HG03354 (cell line): ENCODE data around the gene DNAJC6.

Experiments used
- ATAC-seq: cut with Tn5 transposase; IDR thresholded peaks from one replicate; pipeline ENCODE4 v1.9.1; 2021; ENCODE audit warnings: mild to moderate bottlenecking; ENCODE audit not compliant: unreplicated experiment, poor library complexity, severe bottlenecking

Gene DNAJC6

DNA sequence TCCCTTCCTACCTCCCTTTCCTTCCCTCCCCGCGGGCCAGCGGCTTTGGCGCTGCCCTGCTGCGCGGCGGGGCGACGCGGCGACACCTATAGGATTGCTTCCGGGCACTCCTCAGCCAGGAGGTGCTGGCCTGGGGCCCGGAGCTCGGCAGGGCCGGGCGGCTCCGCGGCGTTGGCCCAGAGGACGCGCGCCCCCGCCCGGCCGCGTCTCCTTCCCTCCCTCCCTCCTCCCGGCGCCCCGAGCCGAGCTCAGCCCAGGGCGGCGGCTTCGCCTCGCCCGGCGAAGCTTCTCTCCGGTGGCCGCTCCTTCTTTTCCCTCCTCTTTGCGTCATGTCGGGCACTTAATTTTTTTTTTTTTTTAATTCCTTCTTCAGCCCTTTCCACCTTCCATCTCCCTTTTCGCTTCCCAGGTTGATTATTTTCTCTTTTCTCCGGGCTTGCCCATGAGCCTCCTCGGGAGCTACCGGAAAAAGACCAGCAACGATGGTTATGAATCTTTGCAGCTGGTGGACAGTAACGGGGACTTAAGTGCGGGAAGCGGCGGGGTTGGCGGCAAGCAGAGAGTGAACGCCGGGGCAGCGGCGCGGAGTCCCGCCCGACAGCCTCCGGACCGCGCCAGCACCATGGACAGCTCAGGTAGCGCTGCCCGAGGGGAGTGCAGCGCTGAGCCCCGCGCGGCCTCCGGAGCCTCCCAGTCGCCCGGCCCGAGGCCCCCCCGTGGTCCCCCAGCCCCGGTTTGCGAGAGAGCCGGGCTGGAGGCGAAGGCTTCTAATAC is at the start of gene DNAJC6:
DNAJC6 (plus strand) TSS at position 240 of the 774 bp plus-strand sequence; CDS start at position 443, 203 bp downstream.
- ATAC-seq: peak; percentile 87

DNA sequence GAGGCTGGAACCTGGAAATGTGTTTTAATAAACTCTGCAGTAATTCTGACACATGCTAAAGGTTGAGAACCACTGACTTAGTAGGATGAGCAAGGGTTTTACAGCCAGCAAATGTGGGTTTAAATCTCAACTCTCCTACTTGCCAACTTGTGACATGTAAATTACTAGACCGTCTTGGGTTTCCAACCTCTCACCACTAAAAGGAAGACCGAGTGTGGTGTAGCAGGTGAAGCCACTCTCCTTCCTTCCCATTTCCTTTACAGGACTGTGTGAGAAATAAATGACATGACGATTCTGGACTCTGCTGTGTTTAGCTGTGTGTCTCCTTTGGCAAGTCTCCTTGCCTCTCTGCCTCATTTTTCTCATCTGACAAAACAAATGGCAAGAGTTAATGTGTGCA is 49.5 kb upstream of the DNAJC6 start:
- no peak for ATAC-seq

- ATAC-seq: peak; percentile 55
These were observed 48.4 kb upstream of the DNAJC6 start for GRCh38 chr1:65260851-65261473.

GRCh38 chr1:65263286-65263685 is 46.1 kb upstream of the DNAJC6 start:
- no peak for ATAC-seq

DNA sequence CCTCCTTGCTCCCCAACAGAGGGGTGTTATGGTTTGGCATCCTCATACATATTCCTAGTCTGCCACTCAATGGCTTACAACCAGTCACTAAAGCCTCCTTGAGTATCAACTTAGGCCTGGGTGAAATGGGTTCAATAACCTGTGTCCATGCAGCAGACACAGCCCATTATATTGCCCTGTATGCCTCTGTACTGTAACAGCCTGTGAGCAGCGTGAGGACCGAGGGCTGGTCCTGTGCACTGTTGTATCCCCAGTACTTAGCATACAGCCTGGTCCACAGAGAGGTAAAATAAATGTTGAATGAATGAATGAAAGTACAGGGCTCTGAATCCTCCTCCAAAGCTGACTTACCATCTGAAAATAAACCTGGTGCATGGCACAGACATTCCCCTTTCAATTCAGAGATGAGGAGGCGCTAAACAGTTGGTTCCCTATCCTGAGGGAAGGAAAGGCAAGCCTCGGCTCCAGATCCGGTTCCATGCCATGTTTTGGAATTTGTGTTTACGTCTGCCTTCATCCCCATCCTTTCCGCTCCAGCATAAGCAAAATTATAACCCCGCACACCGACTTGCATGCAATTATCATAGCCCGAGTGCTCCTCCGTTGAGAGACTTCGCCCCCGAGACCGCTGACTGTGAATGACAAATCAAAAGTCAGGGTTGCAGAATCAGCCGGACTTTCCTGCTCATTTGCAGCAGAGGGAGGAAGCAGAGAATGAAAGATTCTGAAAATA is 45.0 kb upstream of the DNAJC6 start:
- ATAC-seq: no peak

GRCh38 chr1:65265296-65265650 is 44.1 kb upstream of the DNAJC6 start:
- ATAC-seq: no peak

GRCh38 chr1:65265651-65266351 is 43.5 kb upstream of the DNAJC6 start:
- peak; percentile 58 for ATAC-seq

DNA sequence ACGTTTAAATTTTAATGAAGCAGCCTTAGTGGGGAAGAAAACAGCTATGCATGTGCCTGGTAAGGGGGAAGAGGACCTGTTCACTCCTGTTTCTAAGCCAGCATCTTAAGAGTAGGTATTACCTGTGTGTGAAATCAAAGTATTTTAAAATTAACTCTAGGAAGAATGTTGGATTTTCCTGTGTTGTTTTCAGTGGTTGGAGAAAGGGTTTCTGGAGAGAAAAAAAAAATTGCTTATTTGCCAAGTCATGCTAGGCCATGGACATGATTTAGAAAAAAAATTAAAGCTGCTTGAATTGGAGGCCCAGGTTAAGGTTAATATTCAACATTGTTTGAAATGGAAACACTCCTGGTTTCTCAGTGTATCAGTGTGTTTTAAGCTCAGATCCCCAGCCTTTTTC is 42.9 kb upstream of the DNAJC6 start:
- ATAC-seq: no peak

DNA sequence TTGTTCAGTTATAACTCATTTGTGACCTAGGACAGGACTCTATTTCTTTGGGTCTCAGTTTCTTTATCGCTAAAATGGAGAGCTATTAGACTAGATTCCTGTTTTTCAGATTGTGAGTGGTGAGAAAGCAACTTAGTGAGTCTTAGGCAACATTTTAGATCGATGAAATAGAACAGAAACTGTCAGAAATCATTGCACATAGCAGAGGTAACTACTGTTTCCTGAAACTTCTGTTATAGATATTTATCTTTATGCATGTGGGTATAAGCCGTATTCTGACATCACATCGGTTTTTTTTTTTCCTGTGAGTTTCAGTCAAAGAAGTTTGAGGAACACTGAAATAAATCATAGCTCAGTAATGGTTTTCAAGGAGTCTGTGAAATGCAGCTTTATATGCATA is 42.1 kb upstream of the DNAJC6 start:
- no peak for ATAC-seq

- no peak for ATAC-seq
These were observed 41.7 kb upstream of the DNAJC6 start for GRCh38 chr1:65267683-65268082.

- ATAC-seq: no peak
These were observed 39.7 kb upstream of the DNAJC6 start for GRCh38 chr1:65269612-65270011.

- ATAC-seq: no peak
These were observed 33.0 kb upstream of the DNAJC6 start for GRCh38 chr1:65276197-65276939.

DNA sequence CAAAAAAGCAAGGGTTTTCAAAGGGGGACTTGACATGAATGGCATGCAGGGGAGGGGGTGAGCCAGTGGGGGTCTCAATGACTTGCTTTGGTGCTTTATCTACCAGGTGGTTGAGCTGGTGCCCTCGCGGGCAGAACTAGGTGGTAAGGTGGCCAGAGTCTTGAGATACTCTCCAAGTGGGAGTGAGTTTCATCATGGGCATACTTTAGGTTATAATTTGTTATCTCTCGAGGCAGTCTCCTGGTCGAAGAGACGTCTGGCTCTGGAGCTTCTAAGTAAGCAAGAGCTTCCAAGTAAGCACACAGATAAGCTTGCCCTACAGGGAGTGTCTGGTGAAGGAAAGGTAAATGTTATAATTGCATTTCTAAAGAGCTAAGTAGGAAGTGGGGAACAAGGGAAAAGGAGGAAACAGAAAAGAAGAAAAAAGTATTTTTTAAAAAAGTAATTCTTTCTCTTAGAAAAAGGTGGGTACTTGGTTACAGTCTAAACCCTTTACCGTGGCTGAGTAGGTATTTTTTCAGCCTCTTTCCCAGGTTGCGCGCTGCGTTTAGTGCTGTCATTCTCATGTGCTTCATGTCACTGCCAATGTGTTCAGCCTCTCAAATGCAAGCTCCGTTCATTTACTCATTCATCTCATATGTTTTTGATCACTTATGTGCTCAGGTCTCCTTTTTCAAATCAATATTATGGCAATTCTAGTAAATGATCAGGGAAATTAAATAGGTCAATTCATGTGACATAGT is 31.6 kb upstream of the DNAJC6 start:
- ATAC-seq: no peak

DNA sequence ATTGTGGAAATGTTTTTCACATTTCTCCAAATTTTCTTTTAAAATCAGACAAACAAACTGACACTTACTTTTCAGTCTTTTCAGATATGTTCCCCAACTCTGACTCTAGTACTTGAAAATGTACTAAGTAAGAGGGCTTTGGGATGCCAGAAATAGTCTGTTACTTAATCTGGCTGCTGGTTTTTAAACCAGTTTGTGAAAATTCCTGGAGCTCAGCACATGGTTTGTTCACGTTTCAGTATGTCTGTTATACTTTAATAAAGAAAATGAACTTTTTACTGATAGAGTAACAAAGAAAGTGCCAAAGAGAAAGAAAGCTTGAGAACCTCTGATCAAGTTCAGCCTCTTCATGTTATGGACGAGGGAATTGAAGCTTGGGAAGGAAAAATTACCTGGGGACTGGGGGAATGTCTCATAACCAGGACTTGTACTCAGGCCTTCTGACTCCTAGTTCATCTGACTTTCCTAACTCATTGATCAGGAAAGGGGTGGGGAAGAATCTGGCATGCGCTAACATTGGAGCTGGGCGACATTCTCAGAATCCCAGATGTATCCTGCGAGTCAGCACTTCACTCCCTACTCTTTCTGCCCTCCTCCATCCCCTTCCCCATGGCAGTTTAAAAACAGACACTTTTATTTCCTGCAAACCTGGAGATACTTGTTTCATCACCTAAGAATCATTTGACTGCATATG is 30.8 kb upstream of the DNAJC6 start:
- no peak for ATAC-seq

DNA sequence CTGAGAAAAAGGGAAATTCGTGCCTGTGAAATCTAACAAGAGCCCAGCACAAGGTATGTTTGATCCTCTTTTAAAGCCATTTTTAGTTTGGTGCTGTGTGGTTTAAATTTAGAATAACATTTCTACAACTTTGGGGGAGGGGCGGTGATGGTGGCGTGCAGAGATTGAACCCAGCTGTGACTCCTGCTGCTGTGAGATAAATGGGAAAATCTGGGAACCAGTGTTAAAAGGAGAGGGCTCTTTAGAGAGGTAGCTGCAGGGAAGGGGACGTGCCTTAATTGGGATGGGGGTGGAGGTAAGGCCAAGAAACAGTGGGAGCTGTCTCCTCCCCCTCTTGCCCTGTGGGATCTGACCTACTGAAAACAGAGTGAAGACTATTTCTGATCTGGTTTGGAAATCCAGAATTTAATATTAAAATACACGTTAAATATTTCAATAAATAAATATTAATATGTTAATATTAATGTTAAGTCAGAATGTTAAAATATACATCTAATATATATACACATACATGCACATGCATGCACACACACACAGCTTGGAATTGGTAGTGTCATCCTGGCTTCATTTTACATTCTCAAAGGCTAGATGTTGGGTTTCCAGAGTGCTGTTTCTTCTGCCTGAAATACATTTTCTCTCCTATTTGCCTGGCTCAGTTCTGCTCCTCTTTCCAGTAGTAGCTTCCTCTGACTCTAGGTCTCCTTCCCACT is 30.1 kb upstream of the DNAJC6 start:
- ATAC-seq: no peak

DNA sequence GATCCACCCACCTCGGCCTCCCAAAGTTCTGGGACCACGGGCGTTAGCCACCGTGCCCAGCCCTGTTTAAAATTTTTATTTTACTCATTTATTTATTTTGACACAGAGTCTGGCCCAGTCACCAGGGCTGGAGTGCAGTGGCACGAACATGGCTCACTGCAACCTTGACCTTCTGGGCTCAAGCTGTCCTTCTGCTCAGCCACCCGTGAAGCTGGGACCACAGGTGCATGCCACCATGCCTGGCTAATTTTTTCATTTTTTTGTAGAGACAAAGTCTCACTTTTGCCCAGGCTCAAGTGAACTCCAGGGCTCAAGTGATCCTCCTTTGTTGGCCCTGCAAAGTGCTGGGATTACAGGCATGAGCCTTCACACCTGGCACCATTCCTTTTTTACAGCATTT is 27.5 kb upstream of the DNAJC6 start:
- ATAC-seq: no peak

DNA sequence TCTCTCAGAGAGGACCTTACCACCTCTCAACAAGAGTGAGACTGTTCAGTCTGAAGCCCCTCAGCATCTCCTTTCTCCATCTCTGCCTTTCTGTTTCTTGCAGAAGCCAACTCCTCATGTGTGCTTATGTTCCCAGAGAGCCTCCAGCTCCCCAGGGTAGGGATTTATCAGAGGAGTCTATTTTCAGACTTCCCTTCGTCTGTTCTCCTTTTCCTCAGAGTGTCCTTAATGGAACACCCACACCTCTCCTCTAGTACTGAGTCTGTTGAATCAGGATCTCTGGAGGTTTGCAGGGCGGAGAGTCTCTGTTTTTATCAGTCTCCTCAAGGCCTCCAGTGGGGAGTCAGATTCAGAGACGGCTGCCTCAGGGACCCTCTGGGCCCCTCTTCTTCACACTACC is 25.1 kb upstream of the DNAJC6 start:
- no peak for ATAC-seq

- peak; percentile 93 for ATAC-seq
These were observed 19.9 kb upstream of the DNAJC6 start for GRCh38 chr1:65289449-65289848.
